Lower leg skin (tissue), 4 donors: ENCODE measurements around the gene ZSWIM6. TPM values are rescaled to one million over a fixed set of nuclear protein-coding genes. Genes with fewer than 3 reads are reported as not detected.

Experiments used
- DNase-seq, 2 donors: peaks; one replicate each; pipeline ENCODE4 v3.0.0-alpha.2; 2019; ENCODE audit warnings: low spot score in 2 of 2
- H3K4me3 ChIP-seq: fragments of 200-600 bp; sonication (generic); 2 replicates; pipeline ENCODE4 v1.5.1; 2017; ENCODE audit warnings: mild to moderate bottlenecking, low read depth; ENCODE audit not compliant: poor library complexity, severe bottlenecking
- POLR2A ChIP-seq, 2 donors: fragments of 450-650 bp; IDR thresholded peaks; one replicate each; pipeline ENCODE4 v1.6.1; 2016 to 2017; ENCODE audit warnings: antibody characterized with exemption in 2 of 2, mild to moderate bottlenecking in 1 of 2, moderate library complexity in 1 of 2
- WGBS, 2 donors: methylation state at CpG; one replicate each; pipeline ENCODE4 v1.1.5; 2018; 5-methylcytosine and 5-hydroxymethylcytosine counted together
- intact Hi-C: fragments of 100-400 bp; cut with DNase I; formaldehyde crosslinking; loops from one replicate; pipeline ENCODE4 v1.15.0; 2023; ENCODE audit warnings: low total_unique reads
- total RNA-seq, 4 donors: library from RNA; depleted of rRNA; stranded (reverse); fragments of >200 nt; gene quantifications; one replicate each; pipeline ENCODE4 v1.1.0, GENCODE V29; 2016
- TF ChIP-seq, protein P1 (sequence below), 3 donors: fragments of 450-650 bp; IDR thresholded peaks; one replicate each; pipeline ENCODE4 v1.5.1; 2016; ENCODE audit warnings: antibody characterized with exemption in 3 of 3, mild to moderate bottlenecking in 3 of 3, moderate library complexity in 2 of 3

Gene ZSWIM6
- total RNA-seq, 4 donors from 2014 or later, result 7.1 to 8.7 (median 8.1) TPM

DNA sequence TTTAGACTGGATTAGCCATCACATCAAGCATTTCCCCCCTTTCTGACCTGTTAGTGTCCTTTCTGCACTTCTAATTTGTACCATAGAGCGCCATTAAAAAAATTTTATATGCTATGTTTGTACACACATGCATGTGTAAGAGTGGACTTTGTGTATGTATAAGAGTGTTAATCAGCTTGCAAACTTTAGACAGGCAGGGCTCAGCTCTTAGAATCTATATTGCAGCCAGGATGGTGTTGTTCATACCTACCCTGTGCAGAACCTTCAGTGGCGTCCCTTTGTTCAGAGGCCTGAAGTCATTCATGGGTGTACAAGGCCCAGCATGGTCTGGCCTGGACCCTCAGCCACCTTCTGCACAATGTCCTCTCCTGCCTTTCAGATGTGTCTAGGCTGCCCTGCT, 19.7 kb downstream of the ZSWIM6 start:
- WGBS, 2 donors, result 98 to 100% methylated on average over 2 of the region's 2 CpGs

DNA sequence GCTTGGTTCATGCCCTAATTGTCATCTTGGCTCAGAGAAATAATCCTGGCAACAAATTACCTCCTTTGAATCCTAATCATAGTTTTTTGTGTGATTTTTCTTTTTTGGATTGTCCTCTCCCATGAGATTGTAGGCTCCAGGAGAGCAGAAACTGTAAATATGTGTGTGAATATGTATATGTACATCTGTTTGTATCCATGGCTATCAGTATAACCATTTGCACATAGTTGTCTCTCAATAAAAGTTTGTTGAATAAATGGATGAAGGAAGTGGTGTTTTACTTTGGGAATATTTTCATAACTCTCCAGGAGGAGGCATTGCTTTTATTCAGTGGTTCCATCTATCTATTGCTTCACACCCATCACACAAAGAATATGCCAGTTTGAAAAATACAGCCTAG, 20.1 kb downstream of the ZSWIM6 start:
- no peak overlapping the region for H3K4me3 ChIP-seq
- DNase-seq, result no peak
- TF ChIP-seq, protein P1, sequence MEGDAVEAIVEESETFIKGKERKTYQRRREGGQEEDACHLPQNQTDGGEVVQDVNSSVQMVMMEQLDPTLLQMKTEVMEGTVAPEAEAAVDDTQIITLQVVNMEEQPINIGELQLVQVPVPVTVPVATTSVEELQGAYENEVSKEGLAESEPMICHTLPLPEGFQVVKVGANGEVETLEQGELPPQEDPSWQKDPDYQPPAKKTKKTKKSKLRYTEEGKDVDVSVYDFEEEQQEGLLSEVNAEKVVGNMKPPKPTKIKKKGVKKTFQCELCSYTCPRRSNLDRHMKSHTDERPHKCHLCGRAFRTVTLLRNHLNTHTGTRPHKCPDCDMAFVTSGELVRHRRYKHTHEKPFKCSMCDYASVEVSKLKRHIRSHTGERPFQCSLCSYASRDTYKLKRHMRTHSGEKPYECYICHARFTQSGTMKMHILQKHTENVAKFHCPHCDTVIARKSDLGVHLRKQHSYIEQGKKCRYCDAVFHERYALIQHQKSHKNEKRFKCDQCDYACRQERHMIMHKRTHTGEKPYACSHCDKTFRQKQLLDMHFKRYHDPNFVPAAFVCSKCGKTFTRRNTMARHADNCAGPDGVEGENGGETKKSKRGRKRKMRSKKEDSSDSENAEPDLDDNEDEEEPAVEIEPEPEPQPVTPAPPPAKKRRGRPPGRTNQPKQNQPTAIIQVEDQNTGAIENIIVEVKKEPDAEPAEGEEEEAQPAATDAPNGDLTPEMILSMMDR (IDR thresholded peaks at IDR 0.05), result no peak
- TF ChIP-seq POLR2A (IDR thresholded peaks at IDR 0.05), result no peak
- intact Hi-C loops, result no loop called here

More for the DNA sequence above, 19.7 kb downstream of the ZSWIM6 start:
- DNase-seq, result no peak
- H3K4me3 ChIP-seq, result no peak overlapping the region
- intact Hi-C loops, result no loop called here
- no peak for TF ChIP-seq POLR2A (IDR thresholded peaks at IDR 0.05)
- TF ChIP-seq, protein P1 (IDR thresholded peaks at IDR 0.05), result no peak

DNA sequence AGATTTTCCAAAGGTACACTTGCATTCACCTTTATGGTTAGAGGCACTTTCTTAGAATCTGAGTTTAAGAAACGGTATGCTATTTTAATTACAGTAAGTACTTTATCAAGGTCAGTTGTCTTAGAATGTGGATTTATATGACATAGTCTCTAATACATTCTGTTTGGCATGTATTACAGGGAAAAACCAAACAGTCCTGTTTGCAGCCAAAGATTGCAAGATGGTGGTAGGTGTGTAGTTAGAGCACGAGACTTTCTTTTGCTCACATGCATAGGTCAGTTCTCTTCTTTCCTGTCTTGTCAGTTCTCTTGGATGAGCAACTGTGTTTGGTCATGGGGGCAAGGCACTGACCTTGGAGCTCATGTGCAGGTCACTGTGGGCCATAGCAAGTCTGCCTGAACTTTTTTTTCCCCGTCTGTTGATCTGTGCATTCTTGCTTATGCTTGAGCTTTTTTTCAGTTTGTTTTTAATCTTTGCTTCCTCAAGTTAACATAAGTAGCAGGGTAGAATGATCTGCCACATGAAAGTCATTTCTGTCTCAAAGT, 20.6 kb downstream of the ZSWIM6 start:
- intact Hi-C loops, result no loop called here
- TF ChIP-seq, protein P1 (IDR thresholded peaks at IDR 0.05), result no peak
- TF ChIP-seq POLR2A (IDR thresholded peaks at IDR 0.05), result no peak
- DNase-seq, result no peak
- WGBS, 2 donors, result 68 to 69% methylated on average over 3 of the region's 3 CpGs
- H3K4me3 ChIP-seq, result no peak overlapping the region

DNA sequence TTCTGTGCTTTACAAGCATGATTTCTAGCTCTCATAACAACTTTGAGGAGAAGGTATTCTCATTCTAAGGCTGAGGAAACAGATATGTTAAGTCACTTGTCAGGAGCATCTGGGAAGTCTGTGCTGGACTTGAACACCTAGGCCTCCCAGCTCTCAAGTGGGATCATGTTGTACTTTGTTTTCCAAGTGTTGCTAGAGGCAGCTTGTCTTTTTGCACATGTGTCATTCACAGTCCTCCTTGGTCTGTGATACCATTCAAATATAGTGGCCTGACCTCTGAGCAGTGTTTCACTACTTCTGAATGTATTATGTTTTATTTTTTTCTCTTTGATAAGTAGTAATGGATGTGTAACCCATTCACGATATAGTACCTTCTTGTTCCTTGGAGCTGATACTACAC, 21.2 kb downstream of the ZSWIM6 start:
- intact Hi-C loops, result no loop called here
- DNase-seq, result no peak
- no peak overlapping the region for H3K4me3 ChIP-seq
- TF ChIP-seq POLR2A (IDR thresholded peaks at IDR 0.05), result no peak
- TF ChIP-seq, protein P1 (IDR thresholded peaks at IDR 0.05), result no peak
- WGBS, 2 donors, result 95 to 97% methylated on average over 1 of the region's 1 CpG

DNA sequence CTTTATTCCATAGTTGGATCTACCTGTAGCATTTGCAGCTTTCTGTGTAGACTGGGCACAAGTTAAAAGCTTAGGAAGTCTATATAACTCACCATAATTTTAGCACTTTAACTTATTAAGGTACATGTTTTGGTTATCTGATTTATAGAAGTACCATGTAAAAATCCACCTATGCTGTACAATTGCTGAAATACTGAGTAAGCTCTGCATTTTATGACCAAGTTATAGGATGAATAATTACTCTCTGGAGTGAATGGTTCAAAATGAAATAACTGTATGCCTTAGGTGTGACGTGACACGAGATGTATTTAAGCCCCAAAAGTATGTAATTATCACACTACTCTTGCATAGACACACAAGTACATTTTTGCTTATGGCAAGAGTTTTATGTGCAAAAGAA, 22.1 kb downstream of the ZSWIM6 start:
- TF ChIP-seq, protein P1 (IDR thresholded peaks at IDR 0.05), result no peak
- no peak for TF ChIP-seq POLR2A (IDR thresholded peaks at IDR 0.05)
- intact Hi-C loops, result no loop called here
- 87 to 94% methylated on average over 2 of the region's 2 CpGs for WGBS, 2 donors
- H3K4me3 ChIP-seq, result no peak overlapping the region
- no peak for DNase-seq

DNA sequence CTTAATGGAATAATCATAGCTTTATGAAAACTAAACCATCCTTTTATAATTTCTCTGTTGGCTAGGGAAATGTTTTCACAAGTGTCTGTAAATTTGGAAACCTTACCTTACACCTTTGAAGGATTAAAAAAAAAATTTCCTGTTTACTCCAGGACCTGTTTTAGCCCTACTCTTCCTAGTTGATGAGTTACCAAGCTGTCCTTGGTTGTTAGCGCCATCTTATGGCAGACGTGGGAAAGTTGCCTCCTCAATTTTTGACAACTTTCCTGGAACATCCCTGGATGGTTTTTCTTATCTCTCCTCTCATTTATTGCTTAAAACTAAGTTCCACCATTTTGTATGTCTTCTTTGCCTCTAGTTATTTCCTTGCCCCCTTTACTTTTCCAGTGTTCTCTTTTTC, 25.7 kb downstream of the ZSWIM6 start:
- no peak overlapping the region for H3K4me3 ChIP-seq
- intact Hi-C loops, result no loop called here
- DNase-seq, result no peak
- 49 to 59% methylated on average over 2 of the region's 2 CpGs for WGBS, 2 donors
- TF ChIP-seq, protein P1 (IDR thresholded peaks at IDR 0.05), result no peak
- TF ChIP-seq POLR2A (IDR thresholded peaks at IDR 0.05), result no peak
